T-helper 22 cell (primary cell): ENCODE measurements around the gene PPP2R5C.
"Not testable (repeated sequence)": the region's sequence is repeated elsewhere in the genome, so short reads cannot be mapped to it uniquely, and the experiment has no call there.

ENCODE experiments used
- DNase-seq: peaks from one replicate; pipeline ENCODE4 v3.0.0-alpha.2; 2020; ENCODE audit warnings: low read depth

The PPP2R5C gene

DNA sequence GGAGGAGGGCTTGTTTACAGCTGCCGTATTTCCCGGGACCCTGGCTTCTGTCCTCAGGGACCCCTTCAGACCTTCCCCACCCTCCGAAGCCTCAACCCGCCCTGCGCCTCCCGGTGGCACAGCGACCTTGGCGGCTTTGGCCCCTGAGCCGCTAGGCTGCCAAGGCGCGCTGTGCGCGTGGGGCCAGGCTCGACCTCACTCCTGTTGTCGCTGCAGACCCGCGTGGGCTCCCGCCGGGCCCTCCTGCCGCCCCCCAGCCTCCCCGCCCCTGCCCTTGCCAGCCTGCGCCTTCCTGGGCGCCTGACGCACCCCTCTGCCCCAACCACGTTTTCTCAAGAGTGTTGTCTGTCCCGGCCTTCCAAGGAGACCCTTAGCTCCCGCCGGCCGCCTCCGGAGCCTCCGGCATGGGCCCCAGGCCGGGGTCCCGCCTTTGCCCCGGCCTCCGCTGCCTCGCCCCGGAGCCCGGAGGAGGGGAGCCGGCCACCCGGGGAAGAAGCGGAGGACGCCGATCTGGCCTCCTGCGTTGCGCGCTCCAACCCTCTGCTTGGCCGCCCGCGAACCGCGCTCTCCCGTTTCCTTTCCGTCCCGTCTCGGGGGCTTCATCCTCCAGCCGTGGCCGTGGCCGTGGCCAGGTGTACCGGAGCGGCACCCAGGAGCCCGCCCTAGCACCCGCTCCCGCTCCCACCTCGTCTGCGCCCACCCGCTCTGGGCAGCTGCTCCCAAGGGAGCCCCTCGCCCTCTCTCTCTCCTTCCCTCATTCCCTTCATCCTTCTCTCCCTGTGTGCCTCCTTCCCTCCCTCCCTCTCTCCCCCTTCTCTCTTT is 19.9 kb downstream of the PPP2R5C start:
- DNase-seq = no peak

DNA sequence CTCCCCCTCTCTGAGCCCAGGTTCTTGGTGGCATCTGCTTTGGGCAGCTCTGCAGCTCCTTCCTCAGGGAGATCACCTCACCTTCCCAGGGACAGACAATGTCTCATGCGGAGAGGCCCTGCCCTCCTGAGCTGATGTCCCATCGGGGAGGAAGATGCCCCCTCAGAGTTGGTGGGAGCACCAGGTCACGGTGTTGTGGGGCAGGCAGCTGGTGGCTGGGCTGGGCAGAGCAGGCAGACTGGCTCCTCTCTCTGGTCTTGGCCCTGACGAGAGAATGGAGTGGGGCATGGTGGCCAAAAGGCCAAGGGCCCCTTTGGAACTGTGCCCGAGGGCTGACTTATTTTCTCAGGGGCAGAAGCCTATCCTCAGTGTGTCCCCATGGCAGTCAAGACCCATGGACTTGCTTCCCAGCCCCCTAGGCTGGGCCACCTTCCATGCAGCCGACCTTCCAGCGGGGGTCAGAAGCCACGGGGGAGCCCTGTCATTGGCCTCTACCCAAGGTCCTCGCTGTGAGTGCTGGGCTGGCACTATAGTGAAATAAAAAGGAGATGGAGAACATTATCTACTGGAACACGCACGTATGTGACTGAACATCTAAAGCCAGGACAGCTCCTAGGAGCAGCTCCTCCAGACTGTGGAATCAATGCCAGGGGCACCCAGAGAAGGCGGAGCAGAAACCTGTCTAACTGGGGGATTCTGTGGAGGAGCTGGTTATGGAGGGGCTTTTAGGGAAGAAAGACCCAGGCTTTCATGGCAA is 21.9 kb downstream of the PPP2R5C start:
- no peak for DNase-seq

DNA sequence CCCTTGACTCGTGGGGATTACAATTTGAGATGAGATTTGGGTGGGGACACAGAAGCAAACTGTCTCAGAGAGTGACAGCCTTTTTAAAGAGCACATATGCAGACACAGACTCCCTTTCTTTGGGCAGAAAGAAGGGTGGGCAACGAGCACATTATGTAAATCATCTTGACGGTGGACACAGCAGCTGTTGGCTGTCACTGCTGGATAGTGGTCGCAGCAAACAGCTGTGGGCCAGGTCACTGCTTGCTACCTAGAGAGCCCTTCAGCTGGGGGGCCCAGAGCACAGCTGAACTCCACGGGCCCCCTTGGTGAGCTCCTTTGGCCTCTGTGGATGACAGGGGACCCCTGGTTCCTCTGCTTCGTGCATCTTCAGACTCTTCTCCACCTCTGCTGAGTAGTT is 23.1 kb downstream of the PPP2R5C start:
- DNase-seq = no peak

DNA sequence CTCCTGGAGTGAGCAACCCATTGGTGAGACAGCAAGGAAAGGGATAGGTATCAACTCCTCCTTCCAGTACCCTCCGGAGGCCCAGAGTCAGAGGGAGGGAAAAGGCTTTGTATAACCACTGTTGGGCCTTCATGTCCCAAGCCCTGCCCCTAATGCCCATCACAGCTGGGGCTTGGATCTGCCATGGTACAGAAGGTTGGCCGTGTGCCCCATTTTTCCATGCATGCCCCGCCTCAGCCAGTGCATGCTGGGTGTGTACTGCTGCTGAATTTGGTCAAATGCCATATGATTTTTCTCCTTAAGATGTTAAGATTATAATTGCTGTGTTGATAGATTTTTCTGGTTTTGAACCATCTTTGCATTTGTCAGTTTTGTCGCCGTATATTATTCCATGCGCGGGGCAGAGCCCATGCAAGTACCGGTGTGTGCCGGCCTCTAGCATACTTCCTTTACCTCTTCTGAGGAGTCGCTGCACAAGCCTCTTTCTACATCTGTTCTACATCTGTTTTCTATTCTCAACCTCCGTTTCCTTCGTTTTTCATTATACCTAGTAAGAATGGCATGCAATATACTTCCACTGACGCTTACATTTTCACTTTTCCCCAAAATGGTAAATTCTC is 26.6 kb downstream of the PPP2R5C start:
- no peak for DNase-seq

DNA sequence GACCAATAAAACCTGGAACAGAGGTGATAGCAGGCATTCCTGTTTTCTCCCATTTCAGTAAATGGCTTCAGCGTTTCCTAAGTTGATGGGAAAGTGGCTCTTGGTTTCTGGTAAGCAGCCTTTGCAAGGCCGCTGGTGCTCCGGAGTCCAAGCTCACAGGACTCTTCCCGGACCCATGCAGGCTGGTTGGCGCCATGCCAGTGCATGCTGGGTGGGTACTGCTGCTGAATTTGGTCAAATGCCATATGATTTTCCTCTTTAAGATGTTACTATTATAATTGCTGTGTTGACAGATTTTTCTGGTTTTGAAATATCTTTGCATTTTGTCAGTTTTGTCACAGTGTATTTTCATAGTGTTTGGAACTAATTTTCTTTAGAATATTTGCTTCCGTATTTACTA is 27.7 kb downstream of the PPP2R5C start:
- DNase-seq = no peak

DNA sequence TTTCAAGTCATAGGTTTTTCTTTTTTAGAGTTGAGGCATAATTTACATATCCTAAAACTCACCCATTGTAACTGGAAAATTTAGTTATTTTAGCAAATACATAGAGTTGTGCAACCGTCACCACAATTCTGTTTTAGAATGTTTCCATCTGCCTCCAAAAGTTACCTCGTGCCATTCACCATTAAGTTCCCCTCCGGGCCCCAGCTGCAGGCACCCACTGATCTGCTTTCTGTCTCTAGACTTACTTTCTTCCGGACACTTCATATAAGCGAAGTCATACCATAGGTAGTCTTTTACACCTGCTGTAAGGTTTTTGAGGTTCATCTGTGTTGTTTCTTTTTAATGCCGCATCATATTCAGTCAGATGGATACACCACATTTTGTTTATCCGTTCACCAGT is 28.7 kb downstream of the PPP2R5C start:
- no peak for DNase-seq

DNA sequence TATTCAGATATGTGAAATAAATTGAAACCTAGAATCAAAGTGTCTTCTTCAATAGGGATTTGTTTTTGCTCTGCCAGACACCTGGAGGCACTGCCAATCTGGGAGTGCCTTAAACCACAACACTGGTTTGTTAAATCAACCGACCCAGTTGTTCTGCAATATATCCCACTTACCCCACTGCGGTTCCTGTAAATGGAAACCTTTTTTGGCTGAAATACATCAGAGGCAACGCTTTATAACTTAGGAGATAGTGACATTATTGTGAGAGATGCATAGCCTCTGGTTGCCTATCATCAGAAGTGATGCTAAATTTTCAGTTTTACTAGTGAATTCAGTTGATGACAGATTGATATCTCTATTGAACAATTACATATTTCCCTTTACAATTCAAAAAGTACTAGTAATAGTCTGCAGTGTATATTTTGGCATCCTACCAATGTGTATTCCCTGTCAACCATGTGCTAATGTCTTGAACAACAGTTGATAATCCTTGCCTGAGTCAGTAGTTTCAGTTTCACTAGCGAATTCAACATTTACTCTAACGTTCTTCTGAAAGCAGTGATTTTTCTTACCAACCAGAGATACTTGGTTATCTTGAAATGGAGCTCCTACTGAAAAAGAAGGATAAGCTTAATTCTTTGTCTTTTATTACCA is 30.5 kb downstream of the PPP2R5C start:
- DNase-seq = no peak

DNA sequence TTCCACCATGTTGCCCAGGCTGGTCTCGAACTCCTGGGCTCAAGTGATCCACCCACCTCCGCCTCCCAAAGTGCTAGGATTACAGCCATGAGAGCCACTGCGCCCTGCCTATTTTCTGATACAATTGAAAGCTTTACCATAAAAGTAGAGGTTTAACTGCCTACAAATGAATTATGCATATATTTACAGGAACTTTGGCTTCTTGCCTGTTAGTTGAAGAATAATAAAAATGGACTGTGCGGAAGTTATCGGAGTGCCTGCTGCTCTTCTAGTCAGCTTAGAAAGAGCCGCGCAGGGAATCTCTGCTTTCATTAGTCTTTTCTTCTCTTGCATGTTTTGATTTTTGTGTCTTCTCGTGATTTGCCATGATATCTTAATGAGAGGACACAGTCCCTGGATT is 34.5 kb downstream of the PPP2R5C start:
- DNase-seq = no peak

DNA sequence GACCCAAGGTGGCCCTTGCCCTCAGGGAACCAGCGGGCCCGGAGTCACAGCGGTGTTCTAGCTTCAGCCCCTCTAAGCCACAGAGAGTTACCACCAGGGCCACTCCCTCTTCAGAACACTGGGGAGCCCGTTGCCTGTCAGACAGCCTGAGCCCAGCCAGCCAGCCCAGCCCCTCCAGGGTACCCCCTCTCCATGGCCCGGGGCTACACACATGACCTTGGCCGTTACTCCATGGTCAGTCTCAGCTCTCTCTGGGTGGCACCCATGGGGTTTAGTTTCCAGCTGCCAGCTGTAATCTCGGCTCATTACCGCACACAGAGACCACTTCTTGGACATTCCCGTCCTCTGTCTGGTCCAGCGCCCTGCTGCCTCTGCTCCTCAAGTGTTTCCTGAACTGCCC is 35.0 kb downstream of the PPP2R5C start:
- DNase-seq = no peak

DNA sequence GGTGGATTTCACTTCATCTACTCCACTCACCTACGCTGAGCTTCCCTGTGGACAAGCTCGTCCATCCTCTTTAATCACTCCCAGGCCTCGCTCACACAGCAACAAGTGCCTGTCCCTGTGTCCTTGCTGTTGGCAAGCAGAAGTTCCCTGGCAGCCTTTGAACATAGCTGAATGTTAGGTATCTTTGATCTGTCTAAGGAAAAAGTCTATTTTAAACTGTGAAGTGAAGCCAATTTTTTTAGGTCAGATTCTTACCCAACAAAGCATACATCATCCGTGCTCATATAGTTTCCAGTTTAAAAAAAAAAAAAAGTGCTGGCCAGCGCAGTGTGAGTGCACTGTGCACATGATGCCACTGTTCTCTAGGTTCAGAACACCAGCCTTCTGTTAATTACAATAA is 36.3 kb downstream of the PPP2R5C start:
- no peak for DNase-seq

DNA sequence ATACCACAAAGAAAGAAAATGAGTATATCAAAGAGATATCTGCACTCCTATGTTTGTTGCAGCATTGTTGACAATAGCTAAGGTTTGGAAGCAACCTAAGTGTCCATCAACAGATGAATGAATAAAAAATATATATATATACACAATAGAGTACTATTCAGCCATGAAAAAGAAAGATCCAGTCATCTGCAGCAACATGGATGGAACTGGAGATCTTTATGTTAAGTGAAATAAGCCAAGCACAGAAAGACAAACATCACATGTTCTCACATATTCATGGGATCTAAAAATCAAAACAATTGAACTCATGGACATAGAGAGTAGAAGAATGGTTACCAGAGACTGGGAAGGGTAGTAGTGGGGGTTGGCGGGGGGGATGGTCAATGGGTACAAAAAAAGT is 42.9 kb downstream of the PPP2R5C start:
- not testable (repeated sequence) for DNase-seq

DNA sequence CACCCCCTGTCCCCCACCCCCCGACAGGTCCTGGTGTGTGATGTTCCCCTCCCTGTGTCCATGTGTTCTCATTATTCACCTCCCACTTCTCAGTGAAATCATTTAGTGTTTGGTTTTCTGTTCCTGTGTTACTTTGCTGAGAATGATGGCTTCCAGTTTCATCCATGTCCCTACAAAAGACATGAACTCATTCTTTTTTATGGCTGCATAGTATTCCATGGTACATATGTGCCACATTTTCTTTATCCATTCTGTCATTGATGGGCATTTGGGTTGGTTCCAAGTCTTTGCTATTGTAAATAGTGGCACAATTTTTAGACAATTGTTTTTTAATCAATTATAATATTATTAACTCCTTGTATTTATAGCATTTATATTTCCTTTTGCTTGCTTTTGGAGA is 44.7 kb downstream of the PPP2R5C start:
- not testable (repeated sequence) for DNase-seq

DNA sequence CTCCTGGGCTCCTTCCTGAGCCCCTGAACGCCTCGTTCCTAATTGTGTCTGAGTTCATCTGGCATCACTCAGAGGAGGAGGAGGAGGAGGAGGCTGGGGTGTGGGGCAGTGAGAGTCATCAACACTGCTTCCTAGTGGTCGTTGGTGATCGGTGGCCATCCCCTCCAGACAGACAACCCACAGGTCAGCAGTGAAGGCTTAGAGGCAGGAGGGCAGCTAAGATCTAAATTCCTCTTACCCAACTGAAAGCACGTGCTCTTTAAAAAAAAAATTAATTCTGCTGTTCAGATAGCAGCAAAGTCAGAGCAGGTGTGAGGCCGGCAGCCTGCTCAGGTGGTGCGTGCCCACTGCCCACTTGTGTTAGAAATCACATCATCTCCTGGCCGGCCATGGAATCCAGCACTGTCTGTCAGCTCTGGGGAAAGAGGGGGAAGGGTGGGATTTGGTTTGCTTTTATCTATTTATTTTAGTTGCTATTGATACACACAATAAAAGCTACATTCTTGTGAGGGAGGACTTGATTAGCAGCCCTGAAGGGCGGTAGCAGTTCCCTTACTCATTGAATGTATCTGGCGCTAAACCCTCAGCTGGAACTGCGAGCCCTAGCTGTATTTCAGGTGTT is 46.6 kb downstream of the PPP2R5C start:
- no peak for DNase-seq

DNA sequence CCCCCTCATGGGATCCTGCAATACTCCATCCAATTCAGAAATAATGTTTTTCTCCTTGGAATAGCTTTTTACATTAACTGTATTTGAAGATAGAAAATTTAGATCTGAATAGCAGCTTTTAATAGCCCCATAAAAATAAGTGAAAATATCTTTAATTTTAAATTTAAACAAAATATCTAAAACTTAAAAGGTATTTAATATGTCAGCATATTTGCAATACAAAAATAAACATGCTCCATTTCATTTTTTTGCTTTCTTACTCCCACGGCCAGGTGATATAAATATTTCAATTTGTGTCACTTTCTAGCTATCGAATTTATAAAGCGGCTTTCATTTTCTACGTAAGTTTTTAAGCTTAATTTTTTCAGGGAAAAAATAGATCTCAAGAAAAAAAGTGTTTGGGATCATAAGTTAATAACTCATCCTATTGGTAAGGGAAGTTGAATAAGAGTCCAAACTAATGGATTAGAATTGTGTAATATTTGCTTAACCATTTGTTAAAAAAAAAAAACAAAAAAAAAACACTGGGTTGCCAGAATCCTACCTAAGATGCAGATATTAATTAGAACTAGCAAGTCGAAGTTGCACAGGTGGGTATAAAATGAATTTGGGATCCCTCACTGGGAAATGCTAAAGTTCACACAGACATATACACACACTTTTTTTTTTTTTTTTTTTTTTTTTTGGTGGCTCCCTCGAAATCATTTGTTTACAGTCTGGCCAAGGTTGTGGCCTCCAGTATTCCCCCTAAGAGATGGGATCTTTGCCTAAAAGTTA is 47.6 kb downstream of the PPP2R5C start:
- DNase-seq = no peak

DNA sequence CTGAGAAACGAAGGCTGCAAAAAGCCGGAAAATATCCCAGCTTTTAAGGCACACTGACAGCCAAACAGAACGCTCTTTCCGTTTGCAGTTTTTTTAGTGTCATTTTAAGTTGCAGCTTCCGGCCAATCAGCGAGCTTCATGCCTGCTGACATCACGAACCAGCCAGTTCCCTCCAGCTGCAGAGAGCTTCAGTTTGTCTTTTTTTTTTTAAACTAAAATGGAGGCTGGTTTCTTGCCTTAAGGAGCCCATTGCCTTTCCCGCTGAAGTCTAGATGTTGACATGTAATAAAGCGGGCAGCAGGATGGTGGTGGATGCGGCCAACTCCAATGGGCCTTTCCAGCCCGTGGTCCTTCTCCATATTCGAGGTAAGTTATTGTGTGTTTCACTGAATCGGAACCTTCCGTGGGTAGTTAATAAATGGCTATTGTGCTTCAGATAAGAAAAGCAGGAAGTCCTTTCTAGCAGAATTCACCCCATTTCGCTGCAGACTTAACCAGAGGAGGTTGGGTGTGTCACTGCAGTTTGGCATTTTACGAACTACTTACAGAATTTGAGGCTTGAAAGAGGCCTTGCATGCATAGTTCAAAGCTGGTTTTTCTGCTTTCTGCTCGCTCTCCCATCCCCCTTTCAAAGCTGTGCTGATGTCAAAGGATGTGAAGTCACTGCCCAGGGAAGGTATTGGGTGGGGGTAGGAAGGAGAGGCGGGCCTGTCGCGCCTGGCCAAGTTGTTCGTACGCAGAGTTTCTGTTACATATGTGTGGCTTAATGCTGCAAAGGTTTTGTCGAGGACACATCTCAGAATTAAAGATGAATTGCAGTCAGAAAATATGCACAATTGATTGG is 48.4 kb downstream of the PPP2R5C start:
- peak; percentile 84 for DNase-seq

DNA sequence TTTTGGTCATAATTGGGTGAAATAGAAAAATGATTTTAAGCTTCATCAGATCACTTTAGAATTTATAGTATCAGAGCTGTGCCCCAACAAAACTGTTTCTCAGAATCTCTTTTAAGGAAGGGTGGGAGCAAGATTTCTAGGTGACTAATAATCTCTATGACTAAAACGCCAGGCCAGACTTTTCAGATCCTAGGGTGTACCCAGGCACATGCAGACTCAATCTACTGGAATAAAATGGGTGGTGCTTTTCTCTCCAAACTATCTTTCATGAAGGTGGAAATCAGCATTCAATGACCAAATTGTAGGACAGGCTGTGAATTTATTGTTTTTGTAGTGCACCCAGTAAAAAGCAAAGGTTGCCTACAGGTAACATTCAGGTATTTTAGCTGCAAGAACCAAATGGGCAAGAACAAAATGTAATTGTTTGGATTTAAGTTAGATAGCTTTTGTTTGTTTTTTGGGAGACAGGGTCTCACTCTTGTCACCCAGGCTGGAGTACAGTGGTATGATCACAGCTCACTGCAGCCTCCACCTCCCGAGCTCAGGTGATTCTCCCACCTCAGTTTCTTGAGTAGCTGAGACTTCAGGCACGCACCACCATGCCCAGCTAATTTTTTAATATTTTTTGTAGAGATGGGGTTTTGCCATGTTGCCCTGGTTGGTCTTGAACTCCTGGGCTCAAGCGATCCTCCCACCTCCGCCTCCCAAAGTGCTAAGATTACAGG is 49.5 kb downstream of the PPP2R5C start:
- no peak for DNase-seq

DNA sequence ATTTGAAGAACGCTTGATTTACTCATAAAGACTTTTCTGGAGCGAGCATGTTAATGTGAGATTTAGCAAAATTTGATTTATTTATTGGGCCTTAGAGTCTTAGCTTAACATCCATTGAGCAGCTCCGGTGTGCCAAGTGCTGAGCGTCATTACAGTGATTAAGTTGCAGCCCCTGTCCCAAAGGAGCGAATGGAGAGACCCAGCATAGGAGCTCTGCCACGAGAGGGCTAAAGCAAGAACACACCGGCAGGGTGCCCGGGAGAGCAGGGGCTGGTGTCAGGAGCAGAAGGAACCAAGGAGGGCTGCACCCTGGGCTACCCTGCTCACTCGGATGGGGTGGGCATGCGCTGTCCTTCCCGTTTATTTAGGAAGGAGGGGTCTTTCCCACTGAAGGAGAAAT is 50.6 kb downstream of the PPP2R5C start:
- no peak for DNase-seq

DNA sequence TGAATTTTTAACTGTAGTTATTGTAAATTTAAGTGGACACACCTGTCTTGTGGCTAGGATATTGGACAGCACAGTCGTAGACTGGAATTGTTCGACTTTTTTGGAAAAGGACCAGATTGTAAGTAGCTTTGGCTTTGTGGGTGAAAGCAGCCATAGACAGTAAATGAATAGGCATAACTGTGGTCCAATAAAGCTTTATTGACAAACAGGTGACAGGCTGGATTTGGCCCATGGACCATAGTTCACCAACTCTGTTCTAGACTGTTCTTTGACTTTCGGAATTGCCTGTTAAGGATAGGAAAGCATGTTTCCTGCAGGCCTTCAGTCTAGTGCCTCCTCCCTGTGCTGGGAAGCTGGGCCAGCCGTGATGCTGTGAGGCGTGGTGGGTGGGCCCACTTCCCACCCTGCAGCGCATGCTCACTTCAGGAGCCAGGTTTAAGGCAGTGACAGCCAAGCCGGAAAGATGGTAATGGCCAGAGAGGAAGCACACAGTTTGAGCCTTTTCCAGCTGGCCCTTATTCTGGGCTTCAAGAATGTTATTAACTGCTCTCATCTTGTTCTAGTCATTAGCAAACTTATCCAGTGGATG is 51.8 kb downstream of the PPP2R5C start:
- DNase-seq = no peak

DNA sequence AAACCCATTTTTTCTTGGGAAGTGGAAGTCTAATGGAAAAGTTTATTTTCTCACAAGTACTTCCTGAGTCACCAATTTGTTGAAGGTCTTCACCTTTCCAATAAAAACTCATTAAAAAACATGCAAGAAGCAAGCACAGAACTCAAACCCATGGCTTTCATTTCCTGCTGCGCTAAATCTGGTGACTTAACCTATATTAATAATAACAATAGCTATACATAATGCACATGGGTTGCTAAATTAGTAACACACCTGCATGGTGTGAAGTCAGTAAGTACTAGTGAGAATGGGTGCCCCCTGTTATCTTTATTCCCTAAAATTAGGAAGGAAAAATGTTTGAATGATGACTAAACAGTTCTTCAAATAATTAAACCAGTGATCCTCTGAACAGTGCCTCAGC is 52.3 kb downstream of the PPP2R5C start:
- no peak for DNase-seq
